ENCODE measurements around the gene CNRIP1. TPM values are rescaled to one million over a fixed set of nuclear protein-coding genes. Genes with fewer than 3 reads are reported as not detected.

Gene CNRIP1
- total RNA-seq, result 10 to 100 TPM; 10.7 to 25.3 TPM

GRCh38 chr2:68319398-68320117, at the start of gene CNRIP1:
CNRIP1 (minus strand) TSS chr2:68319949; CDS start chr2:68319400, 549 bp downstream.

DNA sequence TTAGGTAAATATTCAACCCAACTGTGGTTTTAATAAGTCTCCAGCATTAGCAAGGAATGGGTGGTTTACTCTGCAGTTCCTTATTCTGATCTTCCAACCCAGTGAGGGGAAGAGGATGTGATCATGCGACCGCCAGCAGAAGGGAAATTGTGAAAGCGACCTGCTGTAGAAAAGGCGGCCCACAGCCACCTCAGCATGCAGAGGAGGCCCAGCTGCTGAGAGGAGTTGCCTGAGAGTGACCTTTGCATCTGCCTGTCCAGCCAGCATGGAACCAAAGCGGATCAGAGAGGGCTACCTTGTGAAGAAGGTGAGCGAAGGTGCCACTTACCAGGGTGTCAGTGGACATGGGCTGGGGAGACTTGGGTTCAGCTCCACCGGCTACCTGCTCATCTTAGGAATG, 45.3 kb upstream of the CNRIP1 start, which contains the start of gene PLEK:
Gene PLEK (plus strand): TSS at position 196 of the 400 bp plus-strand sequence. CDS start 70 bp downstream, at position 266.

GRCh38 chr2:68252400-68253218, 67.1 kb downstream of the CNRIP1 start, which contains the start of gene PPP3R1:
PPP3R1 (minus strand) TSS chr2:68252532; CDS start chr2:68252127, 405 bp downstream.

Other genes with a start within 250 kb of the CNRIP1 start
- gene PNO1, start 162.1 kb downstream of the CNRIP1 start, total RNA-seq, result 10 to 100 TPM; 12.0 to 23.6 TPM
- gene PPP3R1, start 67.4 kb downstream of the CNRIP1 start, total RNA-seq, result 10 to 100 TPM; 21.3 to 33.6 TPM
- gene PLEK, start 45.3 kb upstream of the CNRIP1 start, total RNA-seq, result not detected
- gene FBXO48, start 147.3 kb upstream of the CNRIP1 start, total RNA-seq, result 1 to 10 TPM in 1 of 2 donors, under 1 TPM in 1; 0.67 to 1.4 TPM
- gene APLF, start 147.6 kb upstream of the CNRIP1 start, total RNA-seq, result 1 to 10 TPM; 3.0 to 5.2 TPM

Data from melanocyte of skin (primary cell).